Sigmoid colon (tissue), 4 donors: Measurements from ENCODE around the gene TPRA1.

ENCODE experiments used
- CTCF ChIP-seq, 4 experiments: fragments of 450-650 bp in 3 of 4; fragments of 200-600 bp in 1 of 4; IDR thresholded peaks; one replicate each; pipeline ENCODE4 v1.5.1; 2016 to 2019; ENCODE audit warnings: antibody characterized with exemption in 4 of 4, mild to moderate bottlenecking in 3 of 4, moderate library complexity in 2 of 4
- EP300 ChIP-seq, 4 donors: sonication (generic); formaldehyde crosslinking; IDR thresholded peaks; one replicate each; pipeline ENCODE4 v1.6.1; 2017; ENCODE audit warnings: antibody characterized with exemption in 4 of 4
- POLR2A ChIP-seq, 2 donors: fragments of 450-650 bp; IDR thresholded peaks; one replicate each; pipeline ENCODE4 v1.6.1; 2016; ENCODE audit warnings: antibody characterized with exemption in 2 of 2, mild to moderate bottlenecking in 2 of 2, moderate library complexity in 2 of 2
- POLR2AphosphoS5 ChIP-seq, 4 donors: sonication (generic); formaldehyde crosslinking; IDR thresholded peaks; one replicate each; pipeline ENCODE4 v1.6.1; 2017; ENCODE audit warnings: antibody characterized with exemption in 4 of 4

DNA sequence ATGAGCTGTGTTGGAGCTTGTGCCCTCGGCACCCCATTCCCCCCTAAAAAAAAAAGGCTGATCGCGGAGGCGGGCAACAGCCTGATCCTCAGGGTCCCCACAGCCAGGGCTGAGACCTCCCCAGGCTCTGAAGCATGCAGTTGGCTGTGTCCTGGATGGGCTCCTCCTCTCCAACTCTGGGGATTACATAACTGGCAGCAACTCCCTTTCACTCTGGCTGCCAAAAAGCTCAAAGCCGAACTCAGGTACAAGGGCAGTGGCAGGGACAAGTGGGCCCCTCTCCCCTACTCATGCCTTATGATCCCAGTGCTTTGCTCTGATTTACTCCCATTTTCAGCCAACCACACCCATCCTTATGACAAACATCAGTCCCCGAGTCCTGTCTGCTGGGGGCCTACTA lies 18.3 kb downstream of the TPRA1 start:
- no peak for TF ChIP-seq CTCF (IDR thresholded peaks at IDR 0.05)
- no peak for TF ChIP-seq EP300 (IDR thresholded peaks at IDR 0.05)
- no peak for TF ChIP-seq POLR2AphosphoS5 (IDR thresholded peaks at IDR 0.05)
- no peak for TF ChIP-seq POLR2A (IDR thresholded peaks at IDR 0.05)
